HG03175 (cell line): ENCODE measurements around the gene PLS1.
"Not testable (repeated sequence)": the region's sequence is repeated elsewhere in the genome, so short reads cannot be mapped to it uniquely, and the experiment has no call there.

Experiments
- ATAC-seq: cut with Tn5 transposase; IDR thresholded peaks from one replicate; pipeline ENCODE4 v1.9.1; 2021; ENCODE audit warnings: mild to moderate bottlenecking, moderate library complexity; ENCODE audit not compliant: unreplicated experiment

The PLS1 gene

DNA sequence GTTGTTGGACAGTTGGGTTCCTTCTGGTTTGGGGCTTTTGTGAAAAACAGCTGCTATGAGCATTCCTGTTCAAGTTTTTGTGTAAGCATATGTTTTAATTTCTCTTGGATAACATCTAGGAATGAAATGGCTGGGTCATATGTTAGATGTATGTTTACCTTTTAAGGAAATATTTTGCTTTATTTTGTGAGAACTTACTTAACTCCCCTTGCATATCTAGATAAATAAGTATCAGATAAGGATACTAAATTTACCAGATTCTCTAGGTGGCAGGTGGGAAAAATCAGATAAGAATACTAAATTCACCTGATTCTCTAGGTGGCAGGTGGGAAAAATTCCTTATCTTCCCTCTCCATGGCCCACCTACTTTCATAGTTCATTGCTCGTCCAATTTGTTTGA lies 1.1 kb upstream of the PLS1 start:
- ATAC-seq: no peak

DNA sequence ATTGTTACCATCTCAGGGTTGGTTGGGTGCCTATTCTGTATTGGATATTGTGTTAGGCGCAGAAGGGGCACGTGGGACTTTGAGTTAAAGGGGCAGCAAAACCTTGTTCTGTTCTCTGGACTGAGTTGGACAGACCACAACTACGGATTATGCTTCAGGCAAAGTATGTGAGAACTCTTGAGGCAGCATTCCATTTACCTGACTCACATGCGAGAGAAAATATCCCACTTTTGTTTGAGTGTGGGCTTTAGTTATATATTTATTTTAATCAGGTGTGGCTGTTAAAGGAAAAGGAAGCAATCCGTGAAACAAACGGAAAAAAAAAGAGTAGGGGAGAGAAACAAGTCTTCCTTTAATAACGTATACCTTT lies 627 bp upstream of the PLS1 start:
- no peak for ATAC-seq

DNA sequence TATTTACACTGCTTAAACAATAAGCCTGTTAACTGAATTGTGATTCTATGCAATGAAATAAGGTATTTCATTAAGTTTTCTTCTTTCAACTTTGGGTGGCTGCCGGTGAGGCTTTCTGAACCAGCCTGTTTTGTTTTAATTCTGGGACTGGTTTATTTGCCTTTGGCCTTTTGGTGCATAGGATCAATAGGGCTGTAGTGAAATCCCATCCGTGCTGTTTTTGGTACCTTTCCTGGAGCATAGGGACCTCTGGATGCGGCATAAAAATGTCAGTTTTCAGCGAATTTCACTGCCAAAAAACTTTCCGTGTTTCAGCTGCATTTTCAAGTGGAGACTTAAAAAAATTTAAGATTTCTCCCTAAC lies 514 bp downstream of the PLS1 start:
- ATAC-seq: no peak

DNA sequence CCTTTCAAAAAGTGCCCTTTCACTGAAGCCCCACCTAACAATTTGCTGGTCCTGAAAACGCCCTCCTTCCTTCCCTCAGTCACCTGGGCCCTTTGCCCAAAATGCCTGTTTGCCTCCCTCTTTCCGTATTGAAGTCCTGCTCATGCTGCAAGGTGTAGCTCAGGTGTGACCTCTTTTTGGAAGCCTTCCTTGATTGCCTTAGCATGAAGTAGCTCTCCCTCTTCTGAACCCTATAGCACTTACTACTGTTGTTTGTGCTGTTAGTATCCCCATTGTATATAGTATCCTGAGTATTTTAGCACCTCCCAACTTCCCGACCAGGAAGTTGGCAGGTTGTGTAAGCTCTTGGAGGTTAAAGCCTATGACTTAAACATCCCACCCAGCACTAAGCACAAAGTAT lies 1.7 kb downstream of the PLS1 start:
- no peak for ATAC-seq

DNA sequence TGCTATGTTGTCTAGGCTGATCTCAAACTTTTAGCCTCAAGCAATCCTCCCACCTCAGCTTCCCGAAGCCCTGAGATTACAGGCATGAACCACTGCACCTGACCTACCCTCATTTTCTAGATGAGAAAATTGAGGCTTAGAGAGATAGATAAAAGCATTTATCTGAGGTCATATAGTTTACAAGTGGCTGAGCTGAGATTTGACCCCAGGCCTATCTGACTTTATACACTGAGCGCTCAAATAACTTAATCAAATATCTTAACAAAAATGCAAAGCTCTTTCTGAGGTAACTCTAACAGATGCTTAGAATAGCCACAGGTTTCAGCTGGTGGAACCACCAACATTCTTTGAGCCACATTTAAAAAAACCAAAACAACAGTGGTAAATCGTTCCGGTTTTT lies 5.5 kb downstream of the PLS1 start:
- ATAC-seq: no peak

DNA sequence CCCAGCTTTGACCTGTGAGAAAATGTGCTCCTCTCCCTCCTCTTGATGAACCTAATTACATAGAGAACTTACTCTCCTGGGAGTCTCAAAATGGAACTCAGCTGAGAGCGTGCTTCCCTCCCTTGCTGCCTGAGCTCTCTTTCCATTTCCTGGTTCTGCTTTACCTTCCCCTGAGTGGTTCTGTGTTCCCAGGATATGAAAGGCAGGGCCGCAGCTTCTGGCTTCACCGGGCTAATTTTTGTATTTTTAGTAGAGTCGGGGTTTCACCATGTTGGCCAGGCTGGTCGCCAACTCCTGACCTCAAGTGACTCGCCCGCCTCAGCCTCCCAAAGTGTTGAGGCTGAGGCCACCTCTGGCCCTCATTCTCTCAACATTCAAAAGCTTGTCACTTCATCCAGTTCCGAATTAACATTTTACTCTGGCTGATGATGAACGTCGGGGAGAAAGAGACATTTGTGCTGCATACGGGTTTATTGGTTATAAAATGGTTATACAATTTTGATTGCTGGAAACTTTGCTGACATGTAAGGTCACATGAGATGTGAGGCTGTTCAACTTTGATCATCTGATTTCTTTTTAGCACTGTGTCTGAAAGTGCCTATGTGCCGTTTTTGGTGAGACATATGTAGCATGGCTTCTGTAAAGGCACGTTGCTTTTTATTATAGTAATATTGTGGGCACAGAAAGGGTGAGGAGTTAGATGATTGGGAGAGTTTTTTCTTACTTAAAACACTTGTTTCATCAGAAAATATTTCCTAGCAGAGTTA lies 6.6 kb downstream of the PLS1 start:
- ATAC-seq: no peak

DNA sequence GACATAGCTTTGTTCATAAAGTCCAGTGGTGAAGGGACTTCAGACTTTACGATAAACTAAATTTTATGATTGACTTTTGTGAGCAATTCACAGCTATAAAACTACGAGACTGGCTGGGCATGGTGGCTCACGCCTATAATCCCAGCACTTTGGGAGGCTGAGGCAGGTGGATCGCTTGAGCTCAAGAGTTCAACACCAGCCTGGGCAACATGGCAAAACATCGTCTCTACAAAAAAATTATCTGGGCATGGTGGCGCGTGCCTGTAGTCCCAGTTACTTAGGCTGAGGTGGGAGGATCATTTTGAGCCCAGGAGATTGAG lies 7.2 kb downstream of the PLS1 start:
- not testable (repeated sequence) for ATAC-seq

DNA sequence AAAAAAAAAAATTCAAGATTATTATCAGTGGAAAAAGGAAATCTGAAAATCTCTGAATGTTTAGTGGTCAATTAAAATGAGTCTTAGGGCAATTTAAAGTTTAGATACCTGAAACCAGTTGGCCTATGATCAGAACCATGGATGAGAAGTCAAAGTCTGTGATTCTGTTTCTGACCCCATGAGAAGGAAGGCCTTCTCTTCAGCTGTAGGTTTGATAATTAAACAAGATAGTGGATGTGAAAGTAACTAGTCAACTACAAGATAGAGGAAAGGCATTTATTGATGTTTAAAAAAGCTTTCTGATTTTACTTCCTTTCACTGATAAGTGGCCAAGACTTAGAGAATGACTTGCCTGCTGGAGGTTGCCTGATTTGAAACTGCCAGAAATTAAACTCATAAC lies 8.7 kb downstream of the PLS1 start:
- ATAC-seq: peak; percentile 80

DNA sequence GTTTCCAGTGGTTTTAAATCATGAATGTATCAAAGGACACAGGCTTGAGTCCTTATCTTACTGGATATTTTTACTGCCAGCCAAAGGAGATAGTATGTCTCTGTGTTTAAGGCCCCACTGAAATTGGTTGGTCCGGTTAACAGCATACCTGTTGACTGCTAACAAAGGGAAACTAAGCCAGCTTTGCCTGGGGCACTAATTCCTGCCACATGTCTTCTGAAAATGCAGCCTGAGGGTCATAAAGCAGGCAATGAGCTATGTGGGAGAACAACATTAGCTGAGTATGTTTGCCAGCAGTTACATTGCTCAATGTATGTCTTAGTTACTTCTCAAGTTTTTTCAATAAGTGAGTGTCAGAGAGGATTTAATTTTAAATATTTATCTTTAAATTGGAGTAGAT lies 12.4 kb downstream of the PLS1 start:
- no peak for ATAC-seq

DNA sequence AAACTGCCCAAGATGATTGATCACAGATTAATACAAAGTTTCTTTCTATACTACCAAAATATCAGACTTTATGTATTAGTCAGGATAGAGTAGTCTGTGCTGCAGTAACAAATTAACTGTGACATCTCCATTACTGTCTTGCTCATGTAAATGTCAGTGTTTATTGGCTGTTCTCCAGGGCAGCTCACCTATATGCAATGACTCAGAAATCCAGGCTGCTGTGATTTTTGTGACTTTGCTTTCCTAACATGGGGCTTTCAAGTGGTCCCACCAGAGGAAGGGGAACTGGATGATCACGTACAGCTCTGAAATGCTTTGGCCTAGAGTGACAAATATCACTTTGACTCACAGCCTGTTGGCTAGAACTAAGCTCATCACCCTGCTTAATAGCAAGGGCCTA lies 12.9 kb downstream of the PLS1 start:
- ATAC-seq: no peak

DNA sequence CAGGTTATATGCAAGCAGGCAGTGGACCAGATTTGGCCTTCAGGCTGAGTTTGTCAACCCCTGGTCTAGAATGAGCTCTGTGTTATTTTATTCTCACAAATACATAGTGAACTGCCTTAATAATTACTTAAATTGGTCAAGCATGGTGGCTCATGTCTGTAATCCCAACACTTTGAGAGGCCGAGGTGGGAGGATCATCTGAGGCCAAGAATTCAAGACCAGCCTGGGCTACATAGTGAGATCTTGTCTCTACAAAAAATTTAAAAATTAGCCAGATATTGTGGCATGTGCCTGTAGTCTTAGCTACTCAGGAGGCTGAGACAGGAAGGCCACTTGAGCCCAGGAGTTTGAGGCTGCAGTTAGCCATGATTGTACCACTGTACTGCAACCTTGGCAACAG lies 15.0 kb downstream of the PLS1 start:
- ATAC-seq: no peak

DNA sequence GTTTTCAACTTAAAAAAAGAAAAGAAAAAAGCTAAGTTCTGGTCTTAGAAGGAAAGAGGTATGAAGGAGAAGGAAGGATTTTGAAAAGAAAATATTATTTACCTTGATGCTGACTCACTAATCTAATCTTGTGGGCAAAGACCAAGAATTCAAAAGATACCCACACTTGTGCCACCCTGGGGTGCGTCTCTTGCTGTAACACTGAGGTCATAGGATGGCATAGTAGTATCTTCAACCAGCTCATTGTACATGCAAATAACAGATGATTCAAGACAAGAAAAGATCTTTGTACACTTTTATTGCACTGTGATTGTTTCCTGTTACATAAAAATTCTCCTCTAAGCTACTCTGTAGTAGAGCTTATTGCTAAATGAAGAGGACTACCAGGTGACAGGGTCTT lies 17.3 kb downstream of the PLS1 start:
- no peak for ATAC-seq

DNA sequence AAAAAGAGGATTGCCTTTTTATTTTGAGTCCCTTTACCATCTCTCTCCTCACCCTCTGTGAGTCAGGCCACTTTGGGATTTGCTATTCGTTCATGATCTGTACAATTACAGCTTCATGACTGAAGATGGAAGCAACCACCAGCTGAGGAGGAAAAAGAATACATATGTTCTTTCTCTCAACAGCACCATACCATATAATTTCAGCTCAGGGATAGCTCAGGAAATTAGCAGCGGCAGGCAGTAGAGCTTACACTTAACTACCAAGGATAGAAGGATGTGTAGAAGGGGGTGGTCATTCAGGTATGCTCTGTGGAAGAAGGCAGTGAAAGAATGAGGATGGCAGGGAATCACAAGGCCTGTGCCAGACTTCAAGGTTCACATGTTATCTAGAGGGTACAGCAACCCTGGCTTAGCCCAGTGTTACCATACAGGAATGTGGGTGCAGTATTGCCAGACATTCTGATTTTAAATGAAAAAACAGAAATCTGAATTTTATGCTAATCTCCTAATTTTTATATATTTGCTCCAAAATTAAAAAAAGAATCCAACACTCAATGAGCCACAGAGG lies 17.9 kb downstream of the PLS1 start:
- ATAC-seq: no peak

DNA sequence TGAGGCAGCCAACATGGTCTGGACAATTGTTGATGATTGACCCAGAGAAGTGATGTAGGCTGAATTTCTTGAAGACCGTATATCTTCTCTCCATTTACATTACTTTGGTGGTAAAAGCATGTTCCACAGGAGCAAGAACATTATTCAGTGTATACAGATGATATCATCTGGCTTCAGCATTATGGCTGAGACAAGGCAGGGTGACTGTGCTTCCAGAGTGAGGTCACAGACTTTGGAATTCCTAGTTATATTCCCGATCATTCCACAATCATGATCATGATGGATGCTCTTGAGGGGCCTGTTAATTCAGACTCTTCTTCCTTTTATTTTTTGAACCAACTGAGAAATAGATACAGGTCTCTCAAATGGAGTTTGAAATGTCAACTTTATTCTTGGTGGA lies 19.0 kb downstream of the PLS1 start:
- no peak for ATAC-seq

DNA sequence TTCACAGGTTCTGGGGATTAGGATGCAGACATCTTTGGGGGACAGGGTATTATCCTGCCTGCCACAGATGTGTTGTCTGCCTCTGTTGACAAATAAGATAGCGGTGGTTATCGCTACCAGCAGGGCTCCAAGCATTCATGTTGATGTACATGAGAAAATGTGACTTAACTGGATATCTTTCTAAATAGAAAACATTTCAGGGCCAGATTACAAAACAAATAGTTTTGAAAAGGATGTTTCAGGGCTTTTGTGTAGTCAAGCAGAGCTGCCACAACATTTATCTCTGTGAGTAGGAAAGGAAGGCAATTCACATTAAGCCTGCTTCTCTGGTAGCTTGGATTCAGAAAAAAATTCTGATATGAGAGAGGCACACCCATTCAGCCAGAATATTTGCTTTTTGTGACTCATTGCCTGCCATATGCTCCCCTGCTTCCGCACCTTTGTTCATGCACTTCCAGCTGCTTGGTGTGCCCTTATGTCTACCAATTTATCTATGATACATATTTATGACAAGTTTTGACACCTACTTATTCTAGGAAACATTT lies 22.8 kb downstream of the PLS1 start:
- no peak for ATAC-seq

DNA sequence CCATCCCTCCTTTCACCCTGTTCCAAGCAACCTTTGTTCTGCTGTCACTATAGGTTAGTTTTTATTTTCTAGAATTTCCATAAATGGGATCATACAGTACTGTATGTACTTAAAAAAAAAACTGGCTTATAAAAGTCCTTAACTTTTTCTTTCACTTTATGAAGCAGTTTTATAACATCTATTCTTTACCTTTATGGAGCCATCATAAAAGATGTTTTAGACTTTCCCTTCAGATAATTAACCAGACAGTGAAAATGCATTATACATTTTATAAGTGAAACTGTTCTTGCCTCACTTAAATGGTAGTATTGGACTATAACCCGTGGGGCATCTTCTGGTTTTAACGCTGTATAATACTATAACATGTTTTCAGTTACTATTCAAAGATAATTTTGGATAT lies 26.2 kb downstream of the PLS1 start:
- ATAC-seq: no peak

DNA sequence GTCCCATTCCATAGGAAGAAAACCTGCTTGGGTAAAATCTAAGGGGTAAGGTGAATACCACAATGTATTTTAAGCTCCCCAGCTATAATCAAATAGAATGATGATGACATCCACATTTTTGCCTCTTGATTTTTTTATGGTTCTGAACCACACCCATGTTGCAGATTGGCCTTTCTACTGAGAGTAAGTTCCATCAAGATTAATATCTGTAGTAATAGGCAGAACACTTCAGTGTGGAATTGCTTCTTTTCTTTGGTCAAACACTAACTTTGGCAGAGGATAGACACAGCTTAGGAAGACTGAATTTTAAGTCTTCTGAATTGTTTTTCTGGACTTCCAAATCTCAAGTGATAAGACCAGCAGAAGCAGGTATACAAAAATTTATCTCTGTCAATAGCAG lies 27.0 kb downstream of the PLS1 start:
- no peak for ATAC-seq

DNA sequence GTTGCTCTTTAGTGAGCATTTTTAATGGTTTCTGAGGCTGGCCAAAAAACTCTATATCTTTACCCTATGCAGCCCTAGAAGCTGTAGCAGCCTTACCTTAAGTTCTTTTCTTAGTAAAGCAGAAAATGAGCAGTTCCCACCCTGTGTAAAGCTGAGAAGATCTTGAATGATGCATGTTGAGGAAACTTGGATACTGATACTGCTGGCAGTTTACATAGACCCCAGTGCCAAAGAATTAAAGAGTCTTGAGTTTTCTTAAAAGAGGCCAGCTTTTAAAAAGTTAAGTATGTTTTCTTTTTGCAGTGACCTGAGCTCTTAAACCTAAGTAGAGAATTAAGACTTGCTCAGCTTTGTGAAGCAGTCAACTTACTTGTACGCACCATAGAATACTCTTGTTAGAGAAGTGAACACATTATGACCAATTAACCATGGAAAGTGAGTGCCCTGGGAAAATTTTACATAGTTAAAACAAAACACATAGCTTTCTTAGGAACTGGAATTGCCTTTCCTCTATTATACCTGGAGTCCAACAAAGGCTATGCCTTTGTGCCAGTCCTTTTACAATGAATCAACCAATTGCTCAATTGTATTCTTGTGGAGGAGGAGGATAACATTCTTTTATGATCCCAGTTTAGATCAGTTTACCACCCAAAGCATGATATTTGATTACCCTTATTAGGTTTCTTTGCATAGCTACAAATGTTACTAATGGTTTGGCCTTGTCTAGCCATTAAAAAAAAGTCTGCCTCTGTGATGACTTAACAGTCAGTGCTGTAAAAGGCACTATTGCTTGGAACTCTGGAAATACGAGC lies 28.4 kb downstream of the PLS1 start:
- no peak for ATAC-seq

DNA sequence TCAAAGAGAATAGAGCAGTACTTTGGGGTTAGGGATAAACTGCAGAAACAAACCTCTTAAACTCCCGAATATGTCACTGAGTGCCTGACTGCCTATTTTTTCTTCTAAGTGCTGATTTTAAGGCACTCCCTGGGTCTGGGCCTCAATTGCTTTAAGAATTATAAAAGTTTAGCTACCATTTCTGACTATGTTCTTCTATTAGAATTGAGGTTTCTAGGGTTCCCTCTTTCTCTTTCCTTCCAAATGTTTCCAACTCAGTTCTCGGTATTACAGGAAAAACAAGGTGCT lies 28.9 kb downstream of the PLS1 start:
- no peak for ATAC-seq

DNA sequence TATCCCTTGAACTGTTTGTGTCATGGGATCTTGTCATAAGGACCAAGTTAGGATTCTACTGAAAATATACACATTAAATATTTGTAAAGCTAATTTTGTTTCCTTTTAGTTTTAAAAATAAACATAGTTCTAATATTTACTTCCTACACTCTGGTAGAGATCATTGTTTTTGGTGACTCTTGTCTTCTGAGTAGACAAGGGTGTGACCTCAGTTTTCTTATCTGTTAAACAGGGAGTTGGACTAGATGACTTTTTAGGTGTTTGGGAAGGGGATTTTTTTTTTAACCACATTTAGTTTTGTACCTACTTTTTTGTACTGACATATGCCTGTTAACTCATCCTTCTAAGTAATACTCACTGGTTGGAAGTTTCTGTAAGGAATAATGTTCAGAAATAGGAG lies 30.8 kb downstream of the PLS1 start:
- ATAC-seq: no peak

DNA sequence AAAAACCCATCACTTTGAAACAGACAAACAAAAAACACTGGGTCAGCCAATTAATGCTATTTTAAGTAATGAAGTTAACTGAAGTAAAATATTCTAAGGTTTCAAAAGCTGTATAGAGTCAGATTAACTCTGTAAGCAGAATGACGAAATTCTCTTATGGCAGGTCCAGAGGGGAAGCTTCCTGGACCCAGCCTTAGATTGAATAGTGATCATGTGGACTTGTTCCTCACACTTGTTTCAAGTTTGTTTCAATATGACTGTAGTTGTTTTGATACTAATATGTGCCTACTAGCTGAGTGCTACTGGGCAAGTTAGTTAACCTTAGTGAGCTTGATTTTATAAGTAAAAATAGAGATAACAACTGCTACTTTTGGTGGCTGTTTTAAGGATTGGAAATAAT lies 32.6 kb downstream of the PLS1 start:
- ATAC-seq: peak; percentile 78

DNA sequence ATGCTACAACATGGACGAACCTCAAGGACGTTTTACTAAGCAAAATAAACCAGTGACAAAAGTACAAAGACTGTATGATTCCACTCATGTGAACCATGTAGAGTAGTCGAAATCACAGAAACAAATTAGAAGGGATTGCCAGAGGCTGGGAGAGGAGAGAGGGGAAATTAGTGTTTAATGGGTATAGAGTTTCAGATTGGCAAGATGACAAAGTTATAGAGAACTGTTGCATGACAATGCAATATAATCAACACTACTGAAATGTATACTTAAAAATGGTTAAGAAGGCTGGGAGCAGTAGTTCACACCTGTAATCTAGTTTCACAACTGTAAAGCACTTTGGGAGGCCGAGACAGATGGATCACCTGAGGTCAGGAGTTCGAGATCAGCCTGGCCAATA lies 36.9 kb downstream of the PLS1 start:
- ATAC-seq: no peak
